HepG2 (cell line): ENCODE results near the gene CABP4. TPM values are rescaled to one million over a fixed set of nuclear protein-coding genes. Genes with fewer than 3 reads are reported as not detected.

ENCODE experiments used
- CEBPB ChIP-seq: IDR thresholded peaks from 2 replicates; pipeline ENCODE4 v1.6.1; 2011; ENCODE audit warnings: low read depth, low read length, improper control_type of control experiment, borderline replicate concordance
- CREB1 ChIP-seq, 2 experiments: fragments of 450-650 bp in 1 of 2; IDR thresholded peaks; 2 replicates each; pipeline ENCODE4 v1.6.1; 2016 to 2017; ENCODE audit warnings: control low read depth in 1 of 2, mild to moderate bottlenecking in 1 of 2, missing compliant biosample characterization in 1 of 2, missing genetic modification characterization in 1 of 2
- EP300 ChIP-seq, 3 experiments: sonication (generic) in 1 of 3; formaldehyde crosslinking in 1 of 3; IDR thresholded peaks; 2 replicates each; pipeline versions ENCODE4 v1.5.1 to v1.6.1; 2011 to 2020; ENCODE audit warnings: low read depth in 2 of 3, low read length in 2 of 3, borderline replicate concordance in 1 of 3, improper control_type of control experiment in 1 of 3, mild to moderate bottlenecking in 1 of 3, missing genetic modification reagents in 1 of 3, moderate library complexity in 1 of 3
- FOXK2 ChIP-seq: fragments of 450-650 bp; IDR thresholded peaks from 2 replicates; pipeline ENCODE4 v1.6.1; 2016
- FOXP4 ChIP-seq: sonication (generic); formaldehyde crosslinking; IDR thresholded peaks from 2 replicates; pipeline ENCODE4 v1.4.0; 2020; ENCODE audit warnings: missing genetic modification reagents
- HNF1B ChIP-seq: sonication (generic); formaldehyde crosslinking; IDR thresholded peaks from 2 replicates; pipeline ENCODE4 v1.5.1; 2020; ENCODE audit warnings: mild to moderate bottlenecking, moderate library complexity, missing genetic modification reagents
- HNRNPK ChIP-seq: fragments of 200-400 bp; formaldehyde crosslinking; IDR thresholded peaks from 2 replicates; pipeline ENCODE4 v1.6.1; 2018; ENCODE audit warnings: low read length, low read depth, moderate library complexity, mild to moderate bottlenecking; ENCODE audit not compliant: poor library complexity, severe bottlenecking
- KMT2A ChIP-seq: sonication (generic); formaldehyde crosslinking; IDR thresholded peaks from 2 replicates; pipeline ENCODE4 v1.4.0; 2020; ENCODE audit warnings: missing genetic modification reagents
- MXD1 ChIP-seq: sonication (generic); formaldehyde crosslinking; IDR thresholded peaks from 2 replicates; pipeline ENCODE4 v1.4.0; 2020; ENCODE audit warnings: mild to moderate bottlenecking, missing genetic modification reagents
- NR0B2 ChIP-seq: sonication (generic); formaldehyde crosslinking; IDR thresholded peaks from 2 replicates; pipeline ENCODE4 v1.4.0; 2020; ENCODE audit warnings: mild to moderate bottlenecking, missing genetic modification reagents
- PITX1 ChIP-seq: sonication (generic); formaldehyde crosslinking; IDR thresholded peaks from 2 replicates; pipeline ENCODE4 v1.5.1; 2020; ENCODE audit warnings: mild to moderate bottlenecking, missing genetic modification reagents
- REXO4 ChIP-seq: sonication (generic); formaldehyde crosslinking; IDR thresholded peaks from 2 replicates; pipeline ENCODE4 v1.8.0; 2022; ENCODE audit warnings: missing genetic modification reagents, mild to moderate bottlenecking, borderline replicate concordance
- SIN3B ChIP-seq: fragments of 150-350 bp; IDR thresholded peaks from 2 replicates; pipeline ENCODE4 v1.6.1; 2014; ENCODE audit warnings: low read length
- SRSF9 ChIP-seq: fragments of 200-400 bp; formaldehyde crosslinking; IDR thresholded peaks from 2 replicates; pipeline ENCODE4 v1.6.1; 2018; ENCODE audit warnings: borderline replicate concordance, mild to moderate bottlenecking, low read depth, low read length; ENCODE audit not compliant: insufficient read depth, poor library complexity, severe bottlenecking
- SRY ChIP-seq: sonication (generic); formaldehyde crosslinking; IDR thresholded peaks from 2 replicates; pipeline ENCODE4 v1.8.0; 2022; ENCODE audit warnings: mild to moderate bottlenecking, missing genetic modification reagents
- TFDP1 ChIP-seq: IDR thresholded peaks from 2 replicates; pipeline ENCODE4 v1.6.1; 2016; ENCODE audit warnings: missing compliant biosample characterization, missing genetic modification reagents, borderline replicate concordance
- ZFP37 ChIP-seq: sonication (generic); formaldehyde crosslinking; IDR thresholded peaks from 2 replicates; pipeline ENCODE4 v1.4.0; 2020; ENCODE audit warnings: missing genetic modification reagents, borderline replicate concordance
- ZNF260 ChIP-seq: sonication (generic); formaldehyde crosslinking; IDR thresholded peaks from 2 replicates; pipeline ENCODE4 v1.4.0; 2020; ENCODE audit warnings: missing genetic modification reagents, low read depth, mild to moderate bottlenecking, borderline replicate concordance
- ZNF333 ChIP-seq: sonication (generic); formaldehyde crosslinking; IDR thresholded peaks from 2 replicates; pipeline ENCODE4 v1.4.0; 2020; ENCODE audit warnings: mild to moderate bottlenecking, missing genetic modification reagents, borderline replicate concordance
- ZNF430 ChIP-seq: sonication (generic); formaldehyde crosslinking; IDR thresholded peaks from 2 replicates; pipeline ENCODE4 v1.9.0; 2021; ENCODE audit warnings: mild to moderate bottlenecking, missing genetic modification reagents
- ZNF891 ChIP-seq: sonication (generic); formaldehyde crosslinking; IDR thresholded peaks from 2 replicates; pipeline ENCODE4 v1.5.0; 2020; ENCODE audit warnings: mild to moderate bottlenecking, missing genetic modification reagents
- polyA plus RNA-seq, 8 experiments: library from polyadenylated mRNA; depleted of rRNA in 3 of 8; stranded (reverse) in 7 of 8; unstranded in 1 of 8; fragments of >200 nt; fragmentation: Illumina TruSeq in 4 of 8; extraction: Trizol in 4 of 8; gene quantifications; 2 replicates each; pipeline versions ENCODE4 v1.2.1 to v1.2.3, GENCODE V29; 2011 to 2016; ENCODE audit warnings: low read depth in 4 of 8, missing spikeins in 1 of 8, mixed read lengths in 1 of 8; ENCODE audit not compliant: insufficient read depth in 1 of 8
- total RNA-seq, 5 experiments: library from RNA; depleted of rRNA; stranded (reverse); fragments of >200 nt; fragmentation: Illumina TruSeq; extraction: Trizol; gene quantifications; 2 replicates each; pipeline ENCODE4 v1.2.3, GENCODE V29; 2016; ENCODE audit warnings: low read depth in 1 of 5

Gene CABP4
- total and polyA plus RNA-seq, 2 of the 13 experiments (the other 11 are each of a cell fraction or from before 2014, with no cell fraction given): not detected

- TF ChIP-seq MXD1 (no peak), ZNF891 (CRISPR knock-in tag) (no peak; the same call in 1 of the 2 replicates), SIN3B (peak; percentile 87), SRY (0 out of 2 replicates have a peak, but pooled peaks have one; percentile 64), SRSF9 (no peak), PITX1 (CRISPR knock-in tag) (peak; percentile 75), FOXK2 (peak; percentile 21; the same call in 1 of the 2 replicates), HNRNPK (peak; percentile 35), CREB1 (IDR thresholded peaks at IDR 0.05) (peak; percentile 99), CREB1 (CRISPR knock-in tag; IDR thresholded peaks at IDR 0.05) (peak; percentile 99), ZNF333 (CRISPR knock-in tag) (no peak), CEBPB (peak; percentile 86), ZNF260 (no peak), TFDP1 (CRISPR knock-in tag) (peak; percentile 65; the same call in 1 of the 2 replicates), REXO4 (no peak), HNF1B (peak; percentile 15), NR0B2 (CRISPR knock-in tag) (no peak; the same call in 1 of the 2 replicates), ZNF430 (CRISPR knock-in tag) (no peak), EP300 (IDR thresholded peaks at IDR 0.05; ENCODE audit: low read depth in 2 of 2, low read length in 2 of 2) (peak in 1 of 2 experiments; percentile 32; a peak in 1 of 4 replicates), EP300 (CRISPR knock-in tag; IDR thresholded peaks at IDR 0.05; ENCODE audit: borderline replicate concordance) (no peak), ZFP37 (0 out of 2 replicates have a peak, but pooled peaks have one; percentile 85), KMT2A (CRISPR knock-in tag) (peak; percentile 79; the same call in 1 of the 2 replicates), FOXP4 (CRISPR knock-in tag) (peak; percentile 73)
These were observed 26.8 kb upstream of the CABP4 start, which contains the start of gene RPS6KB2 (continued) for GRCh38 chr11:67428052-67429001.
